H9 (cell line): Measurements from ENCODE around the gene TADA2B. TPM values are rescaled to one million over a fixed set of nuclear protein-coding genes. Genes with fewer than 3 reads are reported as not detected.

ENCODE experiments used
- DNase-seq: peaks from one replicate; pipeline ENCODE4 v3.0.0-alpha.2; 2017
- H2AFZ ChIP-seq: one replicate; pipeline ENCODE4 v1.6.1; 2013; ENCODE audit warnings: mild to moderate bottlenecking, low read length, control low read depth, moderate library complexity
- H2AK5ac ChIP-seq: 2 replicates; pipeline ENCODE4 v1.6.1; 2013; ENCODE audit warnings: low read length, control low read depth, mixed read lengths; ENCODE audit not compliant: insufficient read length
- H2BK120ac ChIP-seq: one replicate; pipeline ENCODE4 v1.6.1; 2013; ENCODE audit warnings: low read depth, mild to moderate bottlenecking, low read length, control low read depth, inconsistent platforms; ENCODE audit not compliant: poor library complexity, severe bottlenecking
- H2BK12ac ChIP-seq: 2 replicates; pipeline ENCODE4 v1.6.1; 2013; ENCODE audit warnings: low read length, control low read depth, mixed read lengths, low read depth; ENCODE audit not compliant: insufficient read length
- H2BK15ac ChIP-seq: 2 replicates; pipeline ENCODE4 v1.6.1; 2013; ENCODE audit warnings: low read depth, low read length, control low read depth
- H2BK20ac ChIP-seq: one replicate; pipeline ENCODE4 v1.6.1; 2013; ENCODE audit warnings: low read depth, mild to moderate bottlenecking, low read length, control low read depth, inconsistent platforms; ENCODE audit not compliant: poor library complexity, severe bottlenecking
- H2BK5ac ChIP-seq: 2 replicates; pipeline ENCODE4 v1.6.1; 2013; ENCODE audit warnings: low read length, control low read depth, mixed read lengths; ENCODE audit not compliant: insufficient read length
- H3K14ac ChIP-seq: 2 replicates; pipeline ENCODE4 v1.6.1; 2013; ENCODE audit warnings: low read length, control low read depth; ENCODE audit not compliant: insufficient read depth
- H3K18ac ChIP-seq: 2 replicates; pipeline ENCODE4 v1.6.1; 2013; ENCODE audit warnings: low read depth, mild to moderate bottlenecking, mixed read lengths, low read length, control low read depth; ENCODE audit not compliant: insufficient read length
- H3K23ac ChIP-seq: 2 replicates; pipeline ENCODE4 v1.6.1; 2013; ENCODE audit warnings: low read length, control low read depth, mixed read lengths, low read depth; ENCODE audit not compliant: insufficient read length
- H3K23me2 ChIP-seq: 2 replicates; pipeline ENCODE4 v1.6.1; 2013; ENCODE audit warnings: low read depth, mild to moderate bottlenecking, mixed read lengths, low read length, control low read depth; ENCODE audit not compliant: insufficient read length, poor library complexity, severe bottlenecking
- H3K27ac ChIP-seq: 2 replicates; pipeline ENCODE4 v1.5.1; 2013; ENCODE audit warnings: low read length, control low read depth, mixed read lengths, low read depth; ENCODE audit not compliant: insufficient read length
- H3K27me3 ChIP-seq: 2 replicates; pipeline ENCODE4 v1.6.1; 2013; ENCODE audit warnings: low read length, control low read depth, inconsistent platforms; ENCODE audit not compliant: insufficient read depth
- H3K4ac ChIP-seq: 2 replicates; pipeline ENCODE4 v1.6.1; 2013; ENCODE audit warnings: low read depth, mild to moderate bottlenecking, control low read depth, inconsistent platforms, low read length, moderate library complexity
- H3K4me1 ChIP-seq: 2 replicates; pipeline ENCODE4 v1.6.1; 2013; ENCODE audit warnings: low read length, control low read depth, inconsistent platforms; ENCODE audit not compliant: insufficient read depth
- H3K4me2 ChIP-seq: 2 replicates; pipeline ENCODE4 v1.6.1; 2013; ENCODE audit warnings: low read length, control low read depth, mixed read lengths; ENCODE audit not compliant: insufficient read length, insufficient read depth
- H3K56ac ChIP-seq: 2 replicates; pipeline ENCODE4 v1.6.1; 2013; ENCODE audit warnings: low read depth, mild to moderate bottlenecking, mixed read lengths, low read length, control low read depth; ENCODE audit not compliant: insufficient read length
- H3K79me1 ChIP-seq: 2 replicates; pipeline ENCODE4 v1.6.1; 2013; ENCODE audit warnings: low read depth, mild to moderate bottlenecking, moderate library complexity, low read length, control low read depth, inconsistent platforms; ENCODE audit not compliant: insufficient read depth, poor library complexity, severe bottlenecking
- H3K79me2 ChIP-seq: 2 replicates; pipeline ENCODE4 v1.6.1; 2013; ENCODE audit warnings: low read length, control low read depth, inconsistent platforms; ENCODE audit not compliant: insufficient read depth
- H3K9ac ChIP-seq: 2 replicates; pipeline ENCODE4 v1.6.1; 2013; ENCODE audit warnings: low read length, control low read depth, mixed read lengths; ENCODE audit not compliant: insufficient read length; ENCODE audit errors: extremely low read depth
- H3K9me3 ChIP-seq: one replicate; pipeline ENCODE4 v1.6.1; 2013; ENCODE audit warnings: low read depth, low read length, inconsistent platforms; ENCODE audit not compliant: control insufficient read depth
- H3T11ph ChIP-seq: one replicate; pipeline ENCODE4 v1.6.1; 2013; ENCODE audit warnings: mild to moderate bottlenecking, low read length, control low read depth, inconsistent platforms
- H4K20me1 ChIP-seq: one replicate; pipeline ENCODE4 v1.6.1; 2013; ENCODE audit not compliant: control insufficient read depth, insufficient read length, insufficient read depth
- H4K5ac ChIP-seq: 2 replicates; pipeline ENCODE4 v1.6.1; 2013; ENCODE audit warnings: low read depth, mild to moderate bottlenecking, mixed read lengths, low read length, control low read depth; ENCODE audit not compliant: insufficient read length
- H4K8ac ChIP-seq: replicated peaks from 2 replicates; pipeline ENCODE4 v1.6.1; 2013; ENCODE audit warnings: low read length, control low read depth, mixed read lengths, low read depth; ENCODE audit not compliant: insufficient read length
- H4K91ac ChIP-seq: 2 replicates; pipeline ENCODE4 v1.6.1; 2013; ENCODE audit warnings: low read depth, mild to moderate bottlenecking, moderate library complexity, mixed read lengths, low read length, control low read depth; ENCODE audit not compliant: insufficient read length
- H3K27ac Mint-ChIP-seq, 3 experiments: 2 replicates in 2 of 3; 3 replicates in 1 of 3; pipeline ENCODE4 v1.8.0; 2020 to 2021; ENCODE audit warnings: mixed read lengths in 3 of 3, mild to moderate bottlenecking in 1 of 3, moderate library complexity in 1 of 3
- H3K27me3 Mint-ChIP-seq: 2 replicates; pipeline ENCODE4 v1.8.0; 2021; ENCODE audit warnings: low read depth, mild to moderate bottlenecking, moderate library complexity, mixed read lengths
- H3K36me3 Mint-ChIP-seq, 3 experiments: 2 replicates in 2 of 3; 3 replicates in 1 of 3; pipeline ENCODE4 v1.8.0; 2020 to 2021; ENCODE audit warnings: low read depth in 3 of 3, mixed read lengths in 3 of 3; ENCODE audit not compliant: insufficient read depth in 1 of 3
- H3K4me1 Mint-ChIP-seq, 2 experiments: 2 replicates each; pipeline ENCODE4 v1.8.0; 2020; ENCODE audit warnings: mixed read lengths in 2 of 2
- H3K4me3 Mint-ChIP-seq, 2 experiments: 2 replicates in 1 of 2; 3 replicates in 1 of 2; pipeline ENCODE4 v1.8.0; 2020 to 2021; ENCODE audit warnings: mild to moderate bottlenecking in 2 of 2, mixed read lengths in 2 of 2, moderate library complexity in 1 of 2
- H3K9me3 Mint-ChIP-seq, 2 experiments: 2 replicates in 1 of 2; 3 replicates in 1 of 2; pipeline ENCODE4 v1.8.0; 2020; ENCODE audit warnings: mild to moderate bottlenecking in 2 of 2, mixed read lengths in 2 of 2, moderate library complexity in 1 of 2
- WGBS: extraction: QIAGEN DNeasy Blood & Tissue Kit; methylation state at CpG from one replicate; pipeline ENCODE4 v1.1.7; 2013; ENCODE audit warnings: missing lambda C conversion rate, low lambda C conversion rate, mixed read lengths; ENCODE audit not compliant: insufficient read length; ENCODE audit errors: extremely low coverage; 5-methylcytosine and 5-hydroxymethylcytosine counted together
- total RNA-seq: library from RNA; stranded (reverse); gene quantifications from 2 replicates; pipeline ENCODE4 v1.2.1, GENCODE V29; 2021
- TF ChIP-seq, protein P1 (sequence below): fragments of 200-600 bp; sonication (generic); conservative IDR thresholded peaks from 3 replicates; pipeline ENCODE4 v1.8.0; 2021; ENCODE audit warnings: antibody characterized with exemption, mild to moderate bottlenecking

Gene TADA2B
- total RNA-seq, 1 experiment from 2014 or later, result 14.0 TPM

GRCh38 chr4:7048642-7049041, 5.5 kb downstream of the TADA2B start:
- no peak overlapping the region for H2BK20ac ChIP-seq
- no peak overlapping the region for H3K4me2 ChIP-seq
- no peak overlapping the region for H4K91ac ChIP-seq
- DNase-seq, result no peak
- H4K8ac ChIP-seq, result no peak overlapping the region
- H4K5ac ChIP-seq, result no peak overlapping the region
- peaks cover 10% of the 10 kb centered on the region for H3K79me2 ChIP-seq
- H2BK120ac ChIP-seq, result no peak overlapping the region
- Mint-ChIP-seq H3K4me3 (no peak overlapping the region), H3K27ac (no peak overlapping the region), H3K9me3 (no peaks in the 10 kb centered on the region), H3K36me3 (no peaks in the 10 kb centered on the region; a peak in 2 of 7 replicates), H3K4me1 (peaks cover 23 to 32% of the 10 kb centered on the region in 2 experiments), H3K27me3 (peaks cover 7% of the 10 kb centered on the region)
- TF ChIP-seq, protein P1, sequence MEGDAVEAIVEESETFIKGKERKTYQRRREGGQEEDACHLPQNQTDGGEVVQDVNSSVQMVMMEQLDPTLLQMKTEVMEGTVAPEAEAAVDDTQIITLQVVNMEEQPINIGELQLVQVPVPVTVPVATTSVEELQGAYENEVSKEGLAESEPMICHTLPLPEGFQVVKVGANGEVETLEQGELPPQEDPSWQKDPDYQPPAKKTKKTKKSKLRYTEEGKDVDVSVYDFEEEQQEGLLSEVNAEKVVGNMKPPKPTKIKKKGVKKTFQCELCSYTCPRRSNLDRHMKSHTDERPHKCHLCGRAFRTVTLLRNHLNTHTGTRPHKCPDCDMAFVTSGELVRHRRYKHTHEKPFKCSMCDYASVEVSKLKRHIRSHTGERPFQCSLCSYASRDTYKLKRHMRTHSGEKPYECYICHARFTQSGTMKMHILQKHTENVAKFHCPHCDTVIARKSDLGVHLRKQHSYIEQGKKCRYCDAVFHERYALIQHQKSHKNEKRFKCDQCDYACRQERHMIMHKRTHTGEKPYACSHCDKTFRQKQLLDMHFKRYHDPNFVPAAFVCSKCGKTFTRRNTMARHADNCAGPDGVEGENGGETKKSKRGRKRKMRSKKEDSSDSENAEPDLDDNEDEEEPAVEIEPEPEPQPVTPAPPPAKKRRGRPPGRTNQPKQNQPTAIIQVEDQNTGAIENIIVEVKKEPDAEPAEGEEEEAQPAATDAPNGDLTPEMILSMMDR, result no peak
- H3K9ac ChIP-seq, result no peak overlapping the region
- H2AFZ ChIP-seq, result no peak overlapping the region
- peaks cover 4% of the 10 kb centered on the region for H3K79me1 ChIP-seq
- no peaks in the 10 kb centered on the region for H3K9me3 ChIP-seq
- H3K4me1 ChIP-seq, result peaks cover 3% of the 10 kb centered on the region; the same call in 1 of the 2 replicates
- no peak overlapping the region for H3K14ac ChIP-seq
- H3T11ph ChIP-seq, result no peak overlapping the region
- no peak overlapping the region for H2BK5ac ChIP-seq
- no peak overlapping the region for H3K18ac ChIP-seq
- H3K23ac ChIP-seq, result no peak overlapping the region
- H2AK5ac ChIP-seq, result no peak overlapping the region
- no peak overlapping the region for H3K56ac ChIP-seq
- no peaks in the 10 kb centered on the region for H3K27me3 ChIP-seq
- no peak overlapping the region for H2BK15ac ChIP-seq
- no peak overlapping the region for H3K27ac ChIP-seq
- no peaks in the 10 kb centered on the region for H4K20me1 ChIP-seq
- no peak overlapping the region for H2BK12ac ChIP-seq
- WGBS, result no CpG with 5 or more reads among the region's 12 CpGs
- no peak overlapping the region for H3K4ac ChIP-seq
- H3K23me2 ChIP-seq, result peaks cover 7% of the 10 kb centered on the region
